Choroid plexus epithelial cell (primary cell): ENCODE measurements around the gene RUNDC1.
A peak's percentile ranks its signal among the peaks of the same experiment; 100 is the strongest.

Experiments used
- DNase-seq: peaks from one replicate; pipeline ENCODE4 v3.0.0-alpha.2; 2010; ENCODE audit warnings: low read depth
- H3K4me3 ChIP-seq: 2 replicates; pipeline ENCODE4 v1.5.1; 2011; ENCODE audit warnings: low read depth, mild to moderate bottlenecking, control low read depth, low read length, moderate library complexity
- CTCF ChIP-seq: conservative IDR thresholded peaks from 2 replicates; pipeline ENCODE4 v1.5.1; 2011; ENCODE audit warnings: low read depth, mild to moderate bottlenecking, control low read depth, inconsistent platforms, low read length, moderate library complexity

The RUNDC1 gene

GRCh38 chr17:42979511-42980273 is 673 bp upstream of the RUNDC1 start, which contains the start of gene PTGES3L:
Gene PTGES3L (minus strand): TSS chr17:42980080. CDS start chr17:42980053, 27 bp downstream.
- TF ChIP-seq CTCF, result no peak
- peak; percentile 44 for DNase-seq

DNA sequence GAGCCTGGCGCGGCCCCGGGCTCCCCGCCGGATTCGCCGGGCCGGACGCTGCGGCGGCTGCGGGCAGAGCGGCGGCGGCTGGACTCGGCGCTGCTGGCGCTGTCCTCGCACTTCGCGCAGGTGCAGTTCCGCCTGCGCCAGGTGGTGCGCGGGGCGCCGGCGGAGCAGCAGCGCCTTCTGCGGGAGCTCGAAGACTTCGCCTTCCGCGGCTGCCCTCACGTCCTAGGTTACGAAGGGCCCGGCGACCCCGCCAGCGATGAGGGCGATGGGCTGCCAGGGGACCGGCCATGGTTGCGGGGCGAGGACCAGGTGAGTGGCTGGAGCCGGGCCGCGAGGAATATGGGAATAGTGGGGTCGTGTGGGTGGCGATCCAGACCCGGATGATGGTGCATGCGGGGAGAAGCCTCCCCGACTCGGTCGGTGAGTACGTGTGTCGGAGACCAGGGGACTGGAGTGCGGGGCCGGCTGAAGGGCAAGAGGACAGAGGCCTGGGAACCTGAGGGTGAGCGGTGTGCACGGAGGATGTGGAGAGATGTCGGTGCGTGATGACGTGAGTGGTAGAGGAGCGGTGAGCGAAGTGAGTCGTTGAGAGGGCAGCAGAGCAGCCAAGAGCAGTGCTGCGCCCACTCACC is 517 bp downstream of the RUNDC1 start:
- peak overlapping the region; percentile 90 for H3K4me3 ChIP-seq
- DNase-seq, result peak; percentile 59
- no peak for TF ChIP-seq CTCF

More at GRCh38 chr17:42979511-42980273, 673 bp upstream of the RUNDC1 start, which contains the start of gene PTGES3L:
- peak within 1 kb of the TSS; percentile 90 for H3K4me3 ChIP-seq

DNA sequence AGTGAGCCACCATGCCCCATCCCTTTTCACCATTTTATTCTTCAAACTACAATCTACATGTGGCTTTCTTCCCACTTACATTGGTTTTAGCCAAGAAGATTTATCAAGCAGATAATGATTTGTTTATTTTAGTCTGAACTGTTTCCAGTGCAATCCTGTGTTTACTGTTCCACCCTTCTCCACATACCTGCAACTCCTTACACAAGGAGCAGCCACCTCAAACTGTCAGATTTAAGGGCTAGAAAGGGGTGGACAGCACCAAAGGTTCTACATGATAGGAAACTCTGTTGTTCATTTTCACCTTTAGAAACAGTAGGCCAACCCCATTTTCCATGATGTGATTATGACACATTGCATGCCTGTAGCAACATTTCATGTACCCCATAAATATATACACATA is 1.9 kb downstream of the RUNDC1 start:
- no peak for DNase-seq
- H3K4me3 ChIP-seq, result no peak overlapping the region
- no peak for TF ChIP-seq CTCF

- no peak overlapping the region for H3K4me3 ChIP-seq
- TF ChIP-seq CTCF, result no peak
- no peak for DNase-seq
Observed at GRCh38 chr17:42985225-42985624, 4.9 kb downstream of the RUNDC1 start.

GRCh38 chr17:42989141-42989540 is 8.8 kb downstream of the RUNDC1 start:
- TF ChIP-seq CTCF, result no peak
- H3K4me3 ChIP-seq, result no peak overlapping the region
- DNase-seq, result no peak

- TF ChIP-seq CTCF, result no peak
- H3K4me3 ChIP-seq, result no peak overlapping the region
- no peak for DNase-seq
Observed at GRCh38 chr17:42989726-42990652, 9.6 kb downstream of the RUNDC1 start.
